Hematopoietic multipotent progenitor cell treated with erythropoietin and hydrocortisone succinate and interleukin-3 and kit ligand, for 4 days (in vitro differentiated cells): ENCODE data around the gene MGLL.

Experiments
- DNase-seq: peaks from one replicate; pipeline ENCODE4 v3.0.0-alpha.2; 2015

MGLL gene

GRCh38 chr3:127834771-127835170, 12.5 kb upstream of the MGLL start:
- peak; percentile 9 for DNase-seq

DNA sequence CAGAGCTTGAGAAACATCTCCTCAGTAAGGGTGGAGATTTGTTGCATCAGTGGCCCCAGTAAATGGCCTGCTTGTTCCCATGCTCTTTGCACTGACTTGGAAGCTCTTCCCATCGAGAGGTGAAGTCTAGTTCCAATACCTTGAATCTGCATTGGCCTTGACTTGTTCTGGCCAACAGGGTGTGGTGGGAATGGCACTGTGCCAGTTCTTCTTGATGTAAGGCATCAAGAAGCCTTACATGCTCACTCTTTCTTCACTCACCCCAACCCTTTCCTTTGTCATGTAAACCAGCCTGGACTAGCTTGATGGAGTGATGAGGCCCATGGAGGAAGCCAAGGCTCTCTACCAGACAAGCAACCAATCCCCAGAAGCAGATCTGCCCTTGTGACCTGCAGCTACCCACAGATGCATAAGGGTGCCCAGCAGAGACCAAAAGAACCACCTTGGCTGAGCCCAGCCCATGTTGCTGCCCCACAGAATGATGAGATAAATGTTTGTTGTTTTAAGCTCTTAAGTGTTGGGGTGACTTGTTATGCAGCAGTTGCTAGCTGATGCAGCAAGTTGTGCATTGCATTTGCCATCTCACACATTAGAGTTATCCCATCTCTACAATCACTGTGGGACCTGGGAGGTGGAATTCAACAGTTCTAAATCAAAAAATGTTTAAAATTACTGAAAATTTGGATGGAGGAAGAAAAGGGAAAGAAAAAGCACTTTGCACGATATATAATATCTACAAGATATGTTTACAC, 11.1 kb upstream of the MGLL start:
- DNase-seq: peak; percentile 23

GRCh38 chr3:127831723-127832172, 9.4 kb upstream of the MGLL start:
- peak; percentile 89 for DNase-seq

DNA sequence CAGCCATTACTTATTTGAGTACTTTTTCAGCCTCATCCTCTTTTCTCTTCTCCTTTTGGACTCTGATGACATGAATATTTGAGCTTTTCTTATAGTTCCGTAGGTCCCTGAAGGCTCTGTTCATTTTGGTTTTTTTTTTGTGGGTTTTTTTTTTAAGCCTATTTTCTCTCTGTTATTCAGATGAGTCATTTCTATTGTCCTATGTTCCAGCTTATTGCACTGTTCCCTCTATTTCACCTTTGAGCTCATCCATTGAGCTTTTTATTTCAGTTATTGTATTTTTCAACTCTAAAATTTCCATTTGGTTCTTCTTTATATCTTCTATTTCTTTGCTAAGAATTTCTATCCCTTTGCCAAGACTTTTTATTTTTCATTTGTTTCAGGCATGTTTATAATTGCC, 7.2 kb upstream of the MGLL start:
- no peak for DNase-seq

DNA sequence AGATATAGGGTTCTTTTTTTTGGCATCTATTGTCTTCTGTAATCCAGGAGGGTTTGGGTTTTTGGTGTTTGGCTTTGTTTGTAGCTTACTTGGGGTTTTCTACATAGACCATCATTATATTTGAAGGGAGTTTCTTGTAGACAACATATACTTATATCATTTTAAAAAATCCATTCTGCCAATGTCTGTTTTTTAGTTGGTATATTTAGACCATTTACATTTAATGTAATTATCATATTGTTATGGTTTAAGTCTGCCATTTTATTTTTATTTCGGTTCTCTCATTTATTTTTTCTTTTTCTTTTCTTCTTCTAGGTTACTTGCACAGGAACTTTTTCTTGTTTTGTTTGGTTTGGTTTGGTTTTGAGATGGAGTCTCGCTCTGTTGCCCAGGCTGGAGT, 5.5 kb upstream of the MGLL start:
- no peak for DNase-seq

DNA sequence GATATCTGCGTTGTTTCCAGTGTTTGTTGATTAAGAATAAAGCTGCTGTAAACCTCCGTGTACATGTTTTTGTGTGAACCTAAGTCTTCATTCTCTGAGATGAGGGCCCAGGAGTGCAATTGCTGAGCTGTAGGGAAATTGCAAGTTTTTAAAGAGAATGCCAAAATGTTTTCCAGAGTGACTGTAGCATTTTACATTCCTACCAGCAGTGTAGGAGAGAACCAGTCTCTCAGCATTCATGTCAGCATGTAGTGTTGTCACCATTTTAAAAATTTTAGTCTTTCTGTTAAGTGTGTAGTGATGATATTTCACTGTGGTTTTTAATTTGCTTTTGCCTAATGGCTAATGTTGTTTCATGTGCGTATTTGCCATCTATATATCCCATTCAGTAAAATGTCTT, 3.4 kb upstream of the MGLL start:
- DNase-seq: no peak

DNA sequence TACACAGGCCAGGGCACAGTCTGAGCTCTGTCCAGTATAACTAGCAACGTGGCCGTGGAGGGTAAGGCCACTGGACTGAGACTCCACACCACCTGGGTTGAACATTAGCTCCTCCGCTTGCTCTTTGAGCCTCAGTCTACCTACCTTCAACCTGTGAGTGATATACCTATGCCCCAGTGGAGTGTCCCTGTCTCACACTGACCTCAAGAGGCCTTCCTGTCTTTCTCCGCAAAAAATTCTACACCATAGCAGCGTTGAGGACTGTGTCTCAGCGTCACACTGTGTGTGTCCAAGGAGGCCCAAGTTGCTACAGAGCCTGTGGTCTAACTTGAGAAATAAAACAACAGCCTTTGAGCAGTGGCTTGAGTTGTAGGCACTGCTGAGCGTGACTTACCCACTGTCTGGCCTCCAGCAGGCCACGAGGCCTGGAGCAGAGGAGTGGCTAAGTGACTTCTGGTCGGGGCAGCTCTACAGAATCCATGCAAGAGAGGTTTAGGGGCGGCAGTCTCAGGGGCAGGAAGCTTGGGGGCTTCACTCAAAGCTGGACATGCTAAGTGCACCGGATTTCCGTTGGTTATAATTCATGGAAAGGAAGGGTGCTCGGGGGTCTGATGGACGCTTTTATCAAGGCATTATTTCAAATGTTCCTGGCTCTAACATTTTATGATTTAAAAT, 2.0 kb upstream of the MGLL start:
- peak; percentile 25 for DNase-seq

DNA sequence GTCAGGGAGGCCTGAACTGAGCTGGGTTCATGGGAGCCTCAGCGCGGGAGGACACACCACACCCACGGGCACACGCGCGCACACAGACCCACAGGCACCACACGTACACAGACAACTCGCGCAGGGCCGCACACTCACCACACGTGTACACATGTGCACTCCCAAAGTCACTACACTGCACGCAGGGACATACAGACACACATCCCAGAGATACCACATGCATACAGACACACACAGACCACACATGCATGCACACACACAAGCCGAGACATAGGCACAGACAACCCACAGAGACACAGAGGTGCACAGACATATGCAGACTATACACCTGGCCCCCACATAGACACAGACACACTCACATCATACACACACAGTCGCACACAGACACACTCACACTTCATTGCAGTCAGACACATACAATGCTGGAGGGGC, 1.1 kb upstream of the MGLL start:
- DNase-seq: no peak

DNA sequence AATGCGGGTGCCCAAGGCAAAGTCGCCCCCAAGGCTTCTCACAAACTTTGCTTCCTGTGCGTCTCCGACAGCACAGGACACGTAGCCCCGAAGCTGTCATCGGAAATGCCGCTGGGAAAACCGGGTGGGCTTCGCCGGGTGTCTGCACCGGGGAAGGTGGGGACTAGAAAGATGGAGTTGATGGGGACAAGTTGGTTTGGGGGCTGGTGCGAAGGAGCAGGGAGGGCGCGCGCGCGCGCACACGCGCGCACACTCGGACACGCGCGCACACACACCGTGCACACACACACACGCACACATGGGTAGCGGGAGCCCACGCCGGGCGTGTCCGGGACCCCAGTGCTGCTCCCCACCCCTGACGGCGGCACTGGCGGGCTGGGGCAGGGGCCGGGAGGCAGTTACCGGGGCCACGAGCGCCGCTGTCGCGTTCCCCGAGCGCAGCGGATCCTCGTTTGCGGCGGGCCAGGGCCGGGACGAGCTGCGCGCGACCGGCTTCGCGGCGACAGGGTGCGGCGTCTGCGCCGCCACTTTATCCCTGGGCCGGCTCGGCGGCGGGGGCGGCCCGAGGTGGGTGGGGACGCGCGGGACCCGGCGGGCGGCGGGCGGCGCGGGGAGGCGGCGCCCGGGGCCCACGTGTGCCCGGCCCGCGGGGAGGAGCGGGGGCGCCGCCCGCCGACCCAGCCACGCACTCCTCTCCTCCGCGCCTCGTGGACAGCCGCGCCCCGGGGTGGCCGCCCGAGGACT, 539 bp upstream of the MGLL start:
- DNase-seq: peak; percentile 74

DNA sequence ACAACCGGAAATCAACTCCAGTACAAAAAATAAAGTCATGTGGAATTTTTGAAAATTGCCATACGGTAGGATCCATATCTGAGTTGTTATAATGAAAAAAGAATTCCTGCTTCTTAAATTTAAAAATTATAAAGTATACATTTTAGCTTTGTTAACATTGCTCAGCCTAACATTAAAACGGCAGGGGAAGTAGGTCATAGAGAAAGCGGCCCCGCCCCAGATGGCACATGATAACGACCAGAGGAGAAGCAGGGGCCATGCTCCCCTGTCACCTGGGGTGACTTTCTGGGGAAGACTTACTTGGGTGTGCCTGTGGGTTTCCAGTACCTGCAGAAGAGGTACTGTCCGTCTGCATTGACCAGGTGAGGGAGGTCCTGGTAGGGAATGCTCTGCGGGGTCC, 921 bp downstream of the MGLL start:
- DNase-seq: peak; percentile 87

- DNase-seq: peak; percentile 17
Observed at GRCh38 chr3:127820826-127821313, 1.4 kb downstream of the MGLL start.

GRCh38 chr3:127820221-127820825, 2.0 kb downstream of the MGLL start:
- peak; percentile 85 for DNase-seq

GRCh38 chr3:127819656-127820055, 2.7 kb downstream of the MGLL start:
- DNase-seq: no peak

GRCh38 chr3:127819086-127819485, 3.2 kb downstream of the MGLL start:
- no peak for DNase-seq

- DNase-seq: no peak
Observed at GRCh38 chr3:127817406-127817841, 4.9 kb downstream of the MGLL start.

DNA sequence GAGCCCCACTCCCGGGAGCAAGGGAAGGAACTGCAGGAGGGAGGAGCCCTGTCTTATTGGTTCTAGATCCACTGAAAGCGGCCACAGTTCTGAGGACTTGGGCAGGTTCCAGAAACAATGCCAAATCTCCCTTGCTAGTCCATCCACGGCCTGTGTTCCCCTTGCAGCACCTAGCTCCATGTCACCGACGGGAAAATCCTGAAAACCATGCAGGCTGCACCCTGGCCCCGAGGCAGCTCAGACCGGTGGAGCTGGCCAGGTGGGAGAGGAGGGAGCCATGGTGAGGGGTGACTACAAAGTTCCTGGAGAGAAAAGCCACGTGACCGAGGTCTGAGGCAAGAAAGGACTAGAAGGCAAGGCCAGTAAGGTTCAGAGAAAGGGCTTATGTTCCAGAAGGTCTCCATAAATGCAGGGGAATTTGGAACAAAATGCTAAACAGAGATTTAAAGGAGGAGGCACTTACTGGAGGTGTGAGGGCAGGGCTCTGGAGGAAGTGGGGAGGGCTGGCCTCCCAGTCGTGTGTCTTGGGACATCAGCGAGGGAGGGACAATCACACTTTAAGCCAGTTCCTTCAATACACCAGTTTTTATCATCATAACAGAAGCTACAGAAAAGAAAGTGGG, 5.4 kb downstream of the MGLL start:
- DNase-seq: no peak

DNA sequence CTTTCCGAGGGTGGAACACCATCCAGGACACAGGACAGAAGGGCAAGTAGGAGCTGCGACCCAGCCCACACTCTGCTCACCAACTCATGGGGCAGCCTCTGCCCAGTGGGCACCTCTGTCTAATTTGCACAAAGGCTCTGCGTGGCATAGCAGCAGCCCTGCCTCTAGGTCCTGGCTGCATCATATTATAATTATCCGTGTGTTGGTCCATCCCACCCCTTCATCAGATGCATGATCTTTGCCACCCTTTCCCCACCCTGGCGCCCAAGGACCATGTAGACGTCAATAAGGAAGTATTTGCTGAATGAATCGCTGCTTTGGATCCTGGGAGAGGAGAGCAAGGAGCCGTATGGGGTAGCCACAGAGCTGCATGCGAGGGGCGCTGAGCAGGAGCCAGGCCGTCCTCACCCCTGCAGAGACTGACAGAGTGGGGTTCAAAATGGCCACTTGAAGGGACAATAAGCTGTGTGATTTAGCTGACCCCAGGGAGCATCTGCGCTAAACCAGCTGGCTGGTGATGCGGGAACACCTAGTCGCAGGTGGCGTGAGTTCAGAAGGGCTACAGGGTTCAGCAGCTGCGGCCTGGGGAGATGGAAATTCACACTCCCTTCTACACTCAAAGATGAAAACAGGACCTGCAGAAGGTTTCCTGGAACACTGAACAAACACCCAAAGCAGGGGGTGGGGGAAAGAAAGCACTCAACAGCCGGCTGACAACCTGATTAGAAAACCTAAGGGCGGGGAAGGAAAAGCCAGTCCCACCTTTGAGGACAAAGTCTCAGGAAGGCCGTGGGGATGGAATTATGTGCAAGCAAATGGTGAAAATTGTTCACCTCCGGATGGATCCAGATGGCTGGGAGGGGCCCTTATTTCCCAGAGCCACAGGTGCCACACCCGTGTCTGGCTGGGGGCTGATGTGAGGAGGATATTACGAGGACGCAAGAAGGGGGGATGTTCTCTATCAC, 6.4 kb downstream of the MGLL start:
- no peak for DNase-seq

DNA sequence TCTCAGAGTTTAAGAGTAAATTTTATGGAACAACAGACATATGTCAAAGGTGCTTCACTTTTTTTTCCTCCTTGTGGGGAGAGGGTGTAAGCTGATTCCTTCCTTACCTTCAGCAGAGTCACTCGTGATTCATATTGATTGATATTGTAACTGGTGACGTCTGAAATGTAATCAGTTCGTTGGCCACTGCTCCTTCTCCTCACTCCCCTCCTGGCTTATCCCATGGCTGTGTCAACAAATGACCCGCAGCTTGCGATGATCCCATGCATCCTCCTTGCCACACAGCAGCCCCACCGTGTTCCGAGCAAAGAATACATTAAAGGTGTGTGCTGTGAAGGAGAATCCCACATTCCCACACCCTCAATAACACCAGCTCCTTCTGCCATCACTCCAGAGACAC, 7.3 kb downstream of the MGLL start:
- no peak for DNase-seq

GRCh38 chr3:127814325-127814781, 8.0 kb downstream of the MGLL start:
- DNase-seq: no peak

DNA sequence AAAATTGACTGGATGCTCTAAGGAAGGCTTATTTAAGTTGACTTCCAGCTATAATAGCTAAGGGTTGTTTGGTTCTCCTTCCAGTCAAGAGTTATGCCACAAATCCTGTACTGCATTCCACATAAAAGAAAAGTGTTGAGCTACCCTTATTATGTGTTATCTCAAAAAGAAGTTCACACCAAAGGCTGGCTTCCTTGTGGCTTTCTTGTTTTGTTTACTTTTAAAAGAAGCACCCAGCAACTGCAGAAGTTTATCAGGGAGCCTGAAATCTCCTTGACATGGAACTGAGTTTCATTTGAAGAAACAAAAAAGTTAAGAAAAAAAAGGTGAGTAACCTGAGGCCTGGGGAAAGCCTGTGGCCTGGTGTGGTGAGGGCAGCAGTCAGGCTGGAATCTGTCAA, 10.2 kb downstream of the MGLL start:
- DNase-seq: no peak

DNA sequence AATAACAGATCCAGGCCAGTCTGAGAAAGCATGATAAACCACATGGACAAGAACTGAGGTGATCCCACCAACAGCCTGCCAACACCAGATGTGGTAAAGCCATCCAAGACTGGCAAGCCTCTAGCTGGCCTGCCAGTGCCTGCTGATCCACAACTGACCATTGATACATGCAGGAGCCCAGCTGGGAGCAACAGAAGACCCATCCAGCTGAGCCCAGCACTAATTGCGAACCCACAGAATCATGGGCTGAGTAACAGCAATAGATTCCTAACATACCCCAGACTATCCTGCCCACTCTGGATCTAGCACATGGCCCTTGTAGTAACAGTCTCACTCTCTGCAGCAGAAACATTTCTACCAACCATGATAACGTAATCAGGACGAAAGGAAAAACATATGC, 10.6 kb downstream of the MGLL start:
- DNase-seq: no peak
